Tibial nerve (tissue), 4 donors: ENCODE data around the gene TGFB3.

Experiments
- EP300 ChIP-seq, 2 donors: sonication (generic); formaldehyde crosslinking; IDR thresholded peaks; one replicate each; pipeline ENCODE4 v1.6.1; 2017; ENCODE audit warnings: antibody characterized with exemption in 2 of 2, mild to moderate bottlenecking in 1 of 2
- TF ChIP-seq, protein P1 (sequence below), 5 experiments: fragments of 200-600 bp in 3 of 5; fragments of 450-650 bp in 2 of 5; sonication (generic) in 3 of 5; IDR thresholded peaks; one replicate each; pipeline ENCODE4 v1.5.1; 2016 to 2019; ENCODE audit warnings: antibody characterized with exemption in 5 of 5, mild to moderate bottlenecking in 3 of 5, moderate library complexity in 2 of 5

DNA sequence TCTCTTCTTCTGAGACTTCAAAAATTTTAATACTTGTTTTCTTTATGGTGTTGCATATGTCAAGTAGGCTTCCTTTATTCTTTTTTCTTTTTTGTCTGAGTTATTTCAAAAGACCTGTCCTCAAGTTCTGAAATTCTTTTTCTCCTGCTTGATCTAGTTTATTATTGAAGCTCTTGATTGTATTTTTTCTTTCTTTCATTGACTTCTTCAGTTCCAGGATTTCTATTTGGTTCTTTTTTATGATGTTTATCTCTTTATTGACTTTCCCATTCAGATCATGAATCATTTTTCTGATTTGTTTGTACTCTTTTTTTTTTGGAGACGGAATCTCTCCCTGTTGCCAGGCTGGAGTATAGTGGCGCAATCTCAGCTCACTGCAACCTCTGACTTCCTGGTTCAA is 37.9 kb upstream of the TGFB3 start:
- TF ChIP-seq, protein P1, sequence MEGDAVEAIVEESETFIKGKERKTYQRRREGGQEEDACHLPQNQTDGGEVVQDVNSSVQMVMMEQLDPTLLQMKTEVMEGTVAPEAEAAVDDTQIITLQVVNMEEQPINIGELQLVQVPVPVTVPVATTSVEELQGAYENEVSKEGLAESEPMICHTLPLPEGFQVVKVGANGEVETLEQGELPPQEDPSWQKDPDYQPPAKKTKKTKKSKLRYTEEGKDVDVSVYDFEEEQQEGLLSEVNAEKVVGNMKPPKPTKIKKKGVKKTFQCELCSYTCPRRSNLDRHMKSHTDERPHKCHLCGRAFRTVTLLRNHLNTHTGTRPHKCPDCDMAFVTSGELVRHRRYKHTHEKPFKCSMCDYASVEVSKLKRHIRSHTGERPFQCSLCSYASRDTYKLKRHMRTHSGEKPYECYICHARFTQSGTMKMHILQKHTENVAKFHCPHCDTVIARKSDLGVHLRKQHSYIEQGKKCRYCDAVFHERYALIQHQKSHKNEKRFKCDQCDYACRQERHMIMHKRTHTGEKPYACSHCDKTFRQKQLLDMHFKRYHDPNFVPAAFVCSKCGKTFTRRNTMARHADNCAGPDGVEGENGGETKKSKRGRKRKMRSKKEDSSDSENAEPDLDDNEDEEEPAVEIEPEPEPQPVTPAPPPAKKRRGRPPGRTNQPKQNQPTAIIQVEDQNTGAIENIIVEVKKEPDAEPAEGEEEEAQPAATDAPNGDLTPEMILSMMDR (IDR thresholded peaks at IDR 0.05): no peak
- TF ChIP-seq EP300 (IDR thresholded peaks at IDR 0.05): no peak
